Left colon (tissue), 2 donors: ENCODE results near the gene ARID3C. TPM values are rescaled to one million over a fixed set of nuclear protein-coding genes. Genes with fewer than 3 reads are reported as not detected.

Experiments used
- ATAC-seq: fragments of 200-7000 bp; cut with Tn5 transposase; one replicate; pipeline ENCODE4 v1.9.1; 2020; ENCODE audit warnings: mild to moderate bottlenecking, moderate library complexity
- DNase-seq, 2 donors: peaks; one replicate each; pipeline ENCODE4 v3.0.0-alpha.2; 2020
- intact Hi-C, 2 donors: fragments of 100-400 bp; cut with DNase I in 1 of 2; cut with micrococcal nuclease in 1 of 2; formaldehyde crosslinking; loops; one replicate each; pipeline versions ENCODE4 v1.11.2 to v1.14.0; 2022; cut with DNase I, micrococcal nuclease
- total RNA-seq, 2 donors: library from RNA; stranded (reverse); fragmentation: NEBNext Ultra II Directional; extraction: Animal tissue kit (Norgen Biotek cat#: 25700); gene quantifications; one replicate each; pipeline ENCODE4 v1.2.1, GENCODE V29; 2021
- donor health status: DM: no; HTN: no; CAD: no.
- donor health status: DM: yes; HTN: yes; CAD: no.

The ARID3C gene
- total RNA-seq, 2 donors from 2014 or later: not detected

GRCh38 chr9:34633851-34634550 is 5.1 kb upstream of the ARID3C start:
- intact Hi-C loops: no loop called here
- ATAC-seq: peak; percentile 20
- peak; percentile 57 to 66 for DNase-seq

DNA sequence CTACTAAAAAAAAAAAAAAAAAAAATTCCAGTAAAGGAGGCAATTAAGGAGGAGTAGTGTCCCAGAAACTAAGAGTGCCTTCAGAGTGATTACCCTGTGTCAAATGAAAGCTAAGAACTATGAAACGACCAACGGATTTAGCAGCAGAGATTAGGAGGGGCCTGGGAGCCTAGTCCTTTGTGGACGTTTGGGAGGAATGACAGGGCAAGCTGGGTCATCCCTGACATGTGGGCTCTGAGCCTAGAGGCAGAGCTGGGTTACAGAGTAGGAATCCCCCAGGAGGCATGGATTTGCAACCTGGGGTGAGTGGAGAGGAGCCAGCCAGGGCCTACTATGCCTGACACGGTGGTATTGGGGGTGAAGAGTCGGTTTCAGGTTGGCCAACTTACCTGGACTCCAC is 4.3 kb upstream of the ARID3C start:
- no peak for DNase-seq
- no peak for ATAC-seq
- intact Hi-C loops: no loop called here

DNA sequence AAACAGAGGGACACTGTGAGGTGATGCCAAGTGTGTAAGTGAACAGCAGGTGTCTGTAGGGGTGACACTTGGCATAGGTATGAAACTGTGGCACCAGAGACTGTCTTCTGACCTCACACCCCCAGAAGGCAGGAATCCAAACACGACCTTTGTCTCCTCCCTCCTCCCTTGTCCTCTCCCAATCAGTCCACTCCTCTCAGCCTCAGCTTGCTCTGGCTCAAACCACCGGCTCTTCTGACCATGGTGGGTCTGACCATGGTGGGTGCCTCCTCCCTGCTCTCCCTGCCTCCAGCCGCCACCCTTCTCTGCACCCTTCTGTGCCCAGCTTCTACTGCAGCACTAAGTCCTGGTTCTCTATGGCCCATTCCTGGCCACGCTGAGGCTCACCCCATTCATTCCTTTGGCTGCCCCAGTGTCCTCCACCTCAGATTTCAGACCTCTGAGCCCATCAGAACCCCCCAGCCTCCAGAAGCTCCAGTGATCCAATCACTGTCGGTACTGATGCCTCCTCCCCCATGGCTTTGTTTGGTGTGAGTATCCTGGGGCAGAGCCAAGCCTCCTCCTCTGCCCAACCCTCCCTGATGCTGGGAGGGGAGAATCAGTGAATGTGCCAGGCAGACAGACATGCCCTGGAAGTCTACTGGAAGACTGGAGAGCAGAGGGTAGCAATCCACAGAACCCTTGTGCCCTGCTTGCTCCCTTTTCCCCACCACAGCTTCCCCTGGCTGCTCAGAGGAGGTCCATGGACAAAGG is 1.7 kb upstream of the ARID3C start:
- no peak for DNase-seq
- ATAC-seq: peak; percentile 61
- intact Hi-C loops: no loop called here

DNA sequence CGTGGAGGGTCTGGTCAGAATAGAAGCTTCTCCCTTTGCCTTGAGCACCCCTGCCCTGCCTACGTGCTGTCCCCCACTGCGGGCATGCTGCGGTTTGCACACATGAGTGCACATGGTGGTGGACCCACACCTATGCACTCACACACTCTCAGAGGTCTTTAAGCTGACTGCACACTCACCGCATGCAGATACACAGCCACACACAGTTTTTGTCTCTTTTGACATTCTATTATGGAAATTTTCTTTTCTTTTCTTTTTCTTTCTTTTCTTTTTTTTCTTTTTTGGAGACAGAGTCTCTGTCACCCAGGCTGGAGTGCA is 584 bp upstream of the ARID3C start:
- ATAC-seq (no peak), DNase-seq (no peak)
- intact Hi-C loops: no loop called here

GRCh38 chr9:34627716-34628655 is 880 bp downstream of the ARID3C start:
- DNase-seq: no peak
- ATAC-seq: no peak
- intact Hi-C loops: no loop called here

DNA sequence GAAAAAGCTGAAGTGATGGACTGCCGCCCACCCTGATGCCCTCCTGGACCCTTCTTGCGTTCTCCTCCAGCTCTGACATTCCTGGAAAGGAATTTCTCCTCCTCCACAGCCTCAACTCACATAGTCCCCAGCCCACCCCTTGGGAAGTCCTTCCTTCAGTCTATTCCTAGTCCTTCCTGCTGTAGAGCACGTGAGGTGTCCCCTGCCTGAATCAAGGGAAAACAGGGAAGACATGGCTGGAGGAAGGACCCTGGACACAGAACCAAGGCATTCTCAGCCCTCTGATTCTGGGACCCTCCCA is 3.7 kb downstream of the ARID3C start:
- no peak for DNase-seq
- intact Hi-C loops: no loop called here
- no peak for ATAC-seq

DNA sequence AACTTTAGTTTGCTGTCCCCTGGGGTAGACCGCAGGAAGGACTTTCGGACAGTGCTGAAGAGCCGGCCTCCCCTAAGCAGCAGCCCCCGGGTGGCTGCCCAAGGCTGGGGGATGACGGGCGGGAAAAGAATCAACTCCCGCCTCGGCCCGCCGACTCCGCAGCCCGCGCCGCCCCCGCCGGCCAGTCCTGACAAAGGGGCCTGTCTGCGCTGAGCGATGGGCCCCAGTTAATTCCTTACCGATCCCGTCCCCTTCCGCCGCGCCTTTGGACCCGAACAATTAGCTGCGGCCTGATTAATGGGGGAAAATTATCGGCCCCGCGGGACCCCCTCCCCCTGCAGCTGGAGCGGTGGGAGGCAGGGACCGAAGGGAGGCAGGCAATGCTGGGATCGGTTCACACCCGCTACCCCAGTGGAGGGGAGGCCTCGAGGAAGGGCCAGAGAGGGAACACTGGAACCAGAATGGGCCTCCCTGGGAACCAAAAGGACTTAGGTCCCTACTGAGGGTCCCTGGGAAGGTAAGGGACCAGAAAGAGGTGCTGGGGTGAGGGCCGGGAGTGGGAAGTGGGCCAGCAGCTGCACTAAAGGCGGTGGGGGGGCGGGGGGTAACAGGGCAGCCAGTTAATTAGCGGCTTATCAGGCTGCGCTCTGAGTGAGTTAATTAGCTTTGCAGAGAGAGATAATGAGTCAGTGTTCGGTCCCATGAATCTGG is 4.2 kb downstream of the ARID3C start:
- ATAC-seq (no peak), DNase-seq (no peak)
- intact Hi-C loops: no loop called here

- DNase-seq: no peak
Measured at GRCh38 chr9:34623374-34624235, 5.3 kb downstream of the ARID3C start.

GRCh38 chr9:34620061-34620994 is 8.5 kb downstream of the ARID3C start, which contains the start of gene DCTN3:
Gene DCTN3, minus strand, starts transcription at chr9:34620495. Its CDS starts 31 bp downstream, at chr9:34620464.
- DNase-seq (peak; percentile 94), ATAC-seq (peak; percentile 100)
- intact Hi-C loops: no loop called here

More at GRCh38 chr9:34623374-34624235, 5.3 kb downstream of the ARID3C start:
- ATAC-seq: no peak
- intact Hi-C loops: no loop called here

DNA sequence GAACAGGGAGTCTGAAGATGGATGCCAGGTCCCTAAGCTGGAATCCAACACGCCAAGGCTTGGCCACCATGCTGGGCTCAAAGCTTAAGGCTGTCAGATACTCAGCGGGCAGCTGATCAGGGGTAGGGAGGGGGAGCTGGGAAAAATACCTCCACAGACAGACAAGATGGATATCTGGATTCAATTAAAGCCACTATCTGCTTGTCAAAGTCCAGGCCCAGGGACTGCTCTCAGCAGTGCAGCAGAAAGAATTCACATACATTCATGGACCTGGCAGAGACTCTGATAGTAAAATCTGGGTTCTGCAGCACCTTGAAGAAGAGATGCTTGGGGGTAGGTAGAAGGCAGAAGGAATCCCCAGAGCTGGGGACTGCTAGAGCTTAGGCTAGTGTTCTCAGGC is 13.7 kb downstream of the ARID3C start:
- no peak for DNase-seq
- intact Hi-C loops: loop anchor here in 1 of 2 donors (10.0 kb wide), 1 partner anchor 90 kb away; no protein-coding TSS in a partner anchor

DNA sequence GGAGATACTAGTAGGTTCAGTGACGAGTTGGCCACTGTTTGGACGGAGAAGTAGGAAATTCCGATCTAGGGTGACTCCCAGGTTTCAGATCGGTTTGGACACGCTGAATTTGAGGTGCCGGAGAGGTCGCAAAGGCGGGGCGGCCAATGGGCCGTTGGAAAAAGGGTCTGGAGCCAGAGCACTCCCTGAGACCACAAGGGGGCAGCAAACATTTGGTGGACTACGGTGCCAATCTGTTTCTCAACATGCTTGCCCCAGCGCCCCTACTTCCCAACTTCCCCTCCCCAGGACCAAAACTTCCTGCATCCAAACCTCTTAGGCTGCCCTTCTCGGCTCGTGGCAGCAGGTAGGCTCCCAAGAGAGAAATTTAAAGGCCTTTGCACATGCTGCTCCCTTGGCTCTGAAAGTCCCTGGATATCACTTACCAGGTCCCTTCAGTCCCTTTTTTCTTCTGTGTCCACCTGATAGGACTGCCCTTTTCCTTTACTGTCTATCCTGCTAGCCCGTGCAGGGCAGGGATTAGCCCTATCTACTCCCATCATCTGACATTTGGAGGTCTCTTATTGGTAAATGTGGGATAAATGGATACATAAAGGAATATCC is 16.0 kb downstream of the ARID3C start:
- ATAC-seq (peak; percentile 66), DNase-seq (peak; percentile 67 to 85)
- intact Hi-C loops: loop anchor here in 1 of 2 donors (10.0 kb wide), 1 partner anchor 92 kb away; no protein-coding TSS in a partner anchor

More for the DNA sequence above, 13.7 kb downstream of the ARID3C start:
- no peak for ATAC-seq

GRCh38 chr9:34611811-34612787 is 16.8 kb downstream of the ARID3C start, which contains the start of gene RPP25L:
Gene RPP25L, minus strand, starts transcription at chr9:34612097. Its CDS starts 801 bp downstream, at chr9:34611296.
- ATAC-seq (peak; percentile 95), DNase-seq (peak; percentile 86 to 88)
- intact Hi-C loops: loop anchor here in 1 of 2 donors (10.0 kb wide), 1 partner anchor 93 kb away; no protein-coding TSS in a partner anchor

DNA sequence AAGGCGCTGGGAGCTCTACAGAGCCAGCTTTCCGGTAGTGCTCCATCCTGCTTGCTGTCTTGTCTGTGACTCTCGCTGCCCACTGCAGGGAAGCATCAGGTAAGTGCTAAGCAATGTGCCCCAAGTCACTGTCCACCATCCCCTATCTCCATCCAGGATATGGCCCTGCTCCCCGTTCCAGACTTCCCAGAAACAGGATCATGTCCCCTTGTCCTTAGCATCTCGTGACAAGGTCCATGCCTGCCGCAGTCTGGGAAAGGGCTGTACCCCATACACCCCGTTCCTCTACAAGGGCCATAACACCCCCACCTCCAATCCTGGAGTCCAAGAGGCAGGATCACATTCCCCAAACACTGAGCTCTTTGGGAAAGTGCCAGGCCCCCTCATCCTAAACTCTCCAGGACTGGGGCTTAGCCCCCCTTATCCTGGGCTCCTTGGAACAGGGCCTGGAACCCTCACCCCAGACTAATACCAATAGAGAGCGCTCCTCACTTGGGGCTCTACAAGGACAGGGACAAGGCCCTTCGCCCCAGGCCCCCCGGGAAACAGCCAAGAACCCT is 17.5 kb downstream of the ARID3C start:
- intact Hi-C loops: loop anchor here in 1 of 2 donors (10.0 kb wide), 1 partner anchor 93 kb away; no protein-coding TSS in a partner anchor
- no peak for DNase-seq
- ATAC-seq: peak; percentile 33

DNA sequence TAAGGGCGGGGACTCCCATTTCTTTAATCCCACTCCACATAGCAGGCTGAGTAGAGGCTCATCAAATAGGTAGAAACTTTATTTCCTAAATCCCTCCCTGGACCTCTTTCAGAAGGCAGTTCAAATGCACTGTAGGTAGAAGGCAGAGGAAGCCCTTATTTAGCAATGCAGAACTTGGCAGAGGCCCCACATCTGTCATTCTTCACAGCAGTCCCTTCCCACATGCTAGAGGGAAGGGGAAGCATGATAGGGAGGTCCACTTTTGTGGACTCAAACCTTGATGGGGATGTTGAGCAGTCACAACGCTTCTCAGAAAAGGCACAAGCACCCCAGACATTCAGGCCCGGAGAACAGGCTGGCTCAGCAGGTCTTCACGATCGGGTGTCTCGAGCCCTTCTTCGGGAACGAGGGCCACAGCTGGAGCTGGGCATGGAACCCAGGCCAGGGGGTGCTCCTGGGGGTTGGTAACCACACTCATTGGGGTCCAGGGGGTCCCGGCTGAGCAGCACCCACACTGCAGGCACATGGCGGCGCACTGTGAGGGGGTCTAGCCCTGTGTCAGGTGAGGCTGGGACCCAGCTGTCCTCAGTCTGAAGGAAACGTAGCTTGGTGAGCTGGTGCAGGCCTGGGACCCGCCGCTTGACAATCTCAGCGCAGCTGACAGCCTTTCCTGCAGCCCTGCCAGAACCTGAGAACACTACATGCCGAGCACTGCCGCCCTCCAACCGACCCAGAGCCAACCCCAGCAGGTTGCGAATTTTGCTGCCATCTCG is 18.2 kb downstream of the ARID3C start:
- ATAC-seq (no peak), DNase-seq (no peak)
- intact Hi-C loops: loop anchor here in 1 of 2 donors (10.0 kb wide), 1 partner anchor 94 kb away; no protein-coding TSS in a partner anchor
